GM23338 (cell line): Measurements from ENCODE around the gene DAPK1.

Experiments used
- EZH2 ChIP-seq: fragments of 200-600 bp; sonication (generic); IDR thresholded peaks from one replicate; pipeline ENCODE4 v1.8.0; 2017; ENCODE audit warnings: antibody characterized with exemption, mild to moderate bottlenecking, low read depth; ENCODE audit not compliant: unreplicated experiment
- EZH2phosphoT487 ChIP-seq: fragments of 200-600 bp; sonication (generic); IDR thresholded peaks from one replicate; pipeline ENCODE4 v1.8.1; 2018; ENCODE audit warnings: antibody characterized with exemption; ENCODE audit not compliant: unreplicated experiment
- JUNB ChIP-seq: IDR thresholded peaks from one replicate; pipeline ENCODE4 v1.6.1; 2016; ENCODE audit warnings: antibody characterized with exemption; ENCODE audit not compliant: unreplicated experiment
- NANOG ChIP-seq: IDR thresholded peaks from 2 replicates; pipeline ENCODE4 v1.6.1; 2016; ENCODE audit warnings: antibody characterized with exemption, borderline replicate concordance
- POLR2AphosphoS5 ChIP-seq: IDR thresholded peaks from 2 replicates; pipeline ENCODE4 v1.6.1; 2016; ENCODE audit warnings: antibody characterized with exemption, low read depth
- STAT1 ChIP-seq: IDR thresholded peaks from one replicate; pipeline ENCODE4 v1.6.1; 2016; ENCODE audit warnings: antibody characterized with exemption; ENCODE audit not compliant: unreplicated experiment
- TF ChIP-seq, protein P1 (sequence below), 2 experiments: fragments of 200-600 bp in 1 of 2; sonication (generic) in 1 of 2; conservative IDR thresholded peaks; 2 replicates each; pipeline versions ENCODE4 v1.5.1 to v1.6.1; 2016 to 2017; ENCODE audit warnings: antibody characterized with exemption in 2 of 2, low read depth in 2 of 2, mild to moderate bottlenecking in 2 of 2, moderate library complexity in 1 of 2
- TF ChIP-seq, protein P2 (sequence below): IDR thresholded peaks from one replicate; pipeline ENCODE4 v1.6.1; 2018; ENCODE audit warnings: antibody characterized with exemption; ENCODE audit not compliant: unreplicated experiment
- TF ChIP-seq, protein P3 (sequence below): IDR thresholded peaks from 2 replicates; pipeline ENCODE4 v1.6.1; 2016; ENCODE audit warnings: antibody characterized with exemption

DNA sequence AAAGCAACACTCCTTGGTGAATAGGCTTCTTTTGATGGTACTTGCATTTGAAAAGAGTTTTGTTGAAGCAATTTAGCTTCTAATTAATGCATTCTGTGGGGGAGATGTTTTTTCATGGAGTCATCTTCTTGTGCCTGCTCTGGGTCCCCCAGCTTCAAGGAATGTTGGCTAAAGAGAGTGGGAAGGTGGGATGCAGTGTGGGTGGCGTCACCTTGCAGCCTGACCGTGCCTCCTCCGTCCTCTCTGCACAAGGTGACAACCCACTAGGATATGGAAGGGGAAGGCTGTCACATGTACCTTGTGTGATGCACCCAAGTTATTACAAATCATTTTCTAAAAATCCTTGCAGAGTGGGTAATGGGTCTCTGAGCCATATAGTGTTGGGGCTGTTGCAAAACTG lies 70.7 kb downstream of the DAPK1 start:
- TF ChIP-seq, protein P1, sequence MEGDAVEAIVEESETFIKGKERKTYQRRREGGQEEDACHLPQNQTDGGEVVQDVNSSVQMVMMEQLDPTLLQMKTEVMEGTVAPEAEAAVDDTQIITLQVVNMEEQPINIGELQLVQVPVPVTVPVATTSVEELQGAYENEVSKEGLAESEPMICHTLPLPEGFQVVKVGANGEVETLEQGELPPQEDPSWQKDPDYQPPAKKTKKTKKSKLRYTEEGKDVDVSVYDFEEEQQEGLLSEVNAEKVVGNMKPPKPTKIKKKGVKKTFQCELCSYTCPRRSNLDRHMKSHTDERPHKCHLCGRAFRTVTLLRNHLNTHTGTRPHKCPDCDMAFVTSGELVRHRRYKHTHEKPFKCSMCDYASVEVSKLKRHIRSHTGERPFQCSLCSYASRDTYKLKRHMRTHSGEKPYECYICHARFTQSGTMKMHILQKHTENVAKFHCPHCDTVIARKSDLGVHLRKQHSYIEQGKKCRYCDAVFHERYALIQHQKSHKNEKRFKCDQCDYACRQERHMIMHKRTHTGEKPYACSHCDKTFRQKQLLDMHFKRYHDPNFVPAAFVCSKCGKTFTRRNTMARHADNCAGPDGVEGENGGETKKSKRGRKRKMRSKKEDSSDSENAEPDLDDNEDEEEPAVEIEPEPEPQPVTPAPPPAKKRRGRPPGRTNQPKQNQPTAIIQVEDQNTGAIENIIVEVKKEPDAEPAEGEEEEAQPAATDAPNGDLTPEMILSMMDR (conservative IDR thresholded peaks at IDR 0.05; ENCODE audit: low read depth in 2 of 2), result no peak
- TF ChIP-seq JUNB, result no peak
- no peak for TF ChIP-seq EZH2phosphoT487
- TF ChIP-seq, protein P2, sequence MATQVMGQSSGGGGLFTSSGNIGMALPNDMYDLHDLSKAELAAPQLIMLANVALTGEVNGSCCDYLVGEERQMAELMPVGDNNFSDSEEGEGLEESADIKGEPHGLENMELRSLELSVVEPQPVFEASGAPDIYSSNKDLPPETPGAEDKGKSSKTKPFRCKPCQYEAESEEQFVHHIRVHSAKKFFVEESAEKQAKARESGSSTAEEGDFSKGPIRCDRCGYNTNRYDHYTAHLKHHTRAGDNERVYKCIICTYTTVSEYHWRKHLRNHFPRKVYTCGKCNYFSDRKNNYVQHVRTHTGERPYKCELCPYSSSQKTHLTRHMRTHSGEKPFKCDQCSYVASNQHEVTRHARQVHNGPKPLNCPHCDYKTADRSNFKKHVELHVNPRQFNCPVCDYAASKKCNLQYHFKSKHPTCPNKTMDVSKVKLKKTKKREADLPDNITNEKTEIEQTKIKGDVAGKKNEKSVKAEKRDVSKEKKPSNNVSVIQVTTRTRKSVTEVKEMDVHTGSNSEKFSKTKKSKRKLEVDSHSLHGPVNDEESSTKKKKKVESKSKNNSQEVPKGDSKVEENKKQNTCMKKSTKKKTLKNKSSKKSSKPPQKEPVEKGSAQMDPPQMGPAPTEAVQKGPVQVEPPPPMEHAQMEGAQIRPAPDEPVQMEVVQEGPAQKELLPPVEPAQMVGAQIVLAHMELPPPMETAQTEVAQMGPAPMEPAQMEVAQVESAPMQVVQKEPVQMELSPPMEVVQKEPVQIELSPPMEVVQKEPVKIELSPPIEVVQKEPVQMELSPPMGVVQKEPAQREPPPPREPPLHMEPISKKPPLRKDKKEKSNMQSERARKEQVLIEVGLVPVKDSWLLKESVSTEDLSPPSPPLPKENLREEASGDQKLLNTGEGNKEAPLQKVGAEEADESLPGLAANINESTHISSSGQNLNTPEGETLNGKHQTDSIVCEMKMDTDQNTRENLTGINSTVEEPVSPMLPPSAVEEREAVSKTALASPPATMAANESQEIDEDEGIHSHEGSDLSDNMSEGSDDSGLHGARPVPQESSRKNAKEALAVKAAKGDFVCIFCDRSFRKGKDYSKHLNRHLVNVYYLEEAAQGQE, result no peak
- TF ChIP-seq POLR2AphosphoS5, result no peak
- no peak for TF ChIP-seq EZH2
- TF ChIP-seq STAT1, result no peak
- TF ChIP-seq, protein P3, sequence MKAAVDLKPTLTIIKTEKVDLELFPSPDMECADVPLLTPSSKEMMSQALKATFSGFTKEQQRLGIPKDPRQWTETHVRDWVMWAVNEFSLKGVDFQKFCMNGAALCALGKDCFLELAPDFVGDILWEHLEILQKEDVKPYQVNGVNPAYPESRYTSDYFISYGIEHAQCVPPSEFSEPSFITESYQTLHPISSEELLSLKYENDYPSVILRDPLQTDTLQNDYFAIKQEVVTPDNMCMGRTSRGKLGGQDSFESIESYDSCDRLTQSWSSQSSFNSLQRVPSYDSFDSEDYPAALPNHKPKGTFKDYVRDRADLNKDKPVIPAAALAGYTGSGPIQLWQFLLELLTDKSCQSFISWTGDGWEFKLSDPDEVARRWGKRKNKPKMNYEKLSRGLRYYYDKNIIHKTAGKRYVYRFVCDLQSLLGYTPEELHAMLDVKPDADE, result no peak
- TF ChIP-seq NANOG, result no peak
